Right lobe of liver (tissue), 6 donors: Measurements from ENCODE around the gene DPP6. TPM values are rescaled to one million over a fixed set of nuclear protein-coding genes. Genes with fewer than 3 reads are reported as not detected.

Experiments used
- ATAC-seq, 4 donors: fragments of 200-7000 bp; cut with Tn5 transposase; one replicate each; pipeline ENCODE4 v1.9.1; 2020; ENCODE audit warnings: mild to moderate bottlenecking in 4 of 4, moderate library complexity in 4 of 4
- DNase-seq, 3 donors: peaks; one replicate each; pipeline ENCODE4 v3.0.0-alpha.2; 2020
- H3K27ac ChIP-seq, 3 donors: fragments of 200-600 bp; one replicate each; pipeline ENCODE4 v1.8.0; 2022
- H3K27me3 ChIP-seq, 2 donors: fragments of 200-600 bp; one replicate each; pipeline ENCODE4 v1.8.0; 2022
- H3K36me3 ChIP-seq, 4 donors: fragments of 200-600 bp; sonication (generic) in 1 of 4; one replicate each; pipeline versions ENCODE4 v1.5.1 to v1.8.0; 2017 to 2022; ENCODE audit warnings: control low read depth in 1 of 4
- H3K4me1 ChIP-seq, 4 donors: fragments of 200-600 bp; sonication (generic) in 1 of 4; one replicate each; pipeline versions ENCODE4 v1.5.1 to v1.8.0; 2017 to 2022; ENCODE audit warnings: control low read depth in 1 of 4
- H3K4me3 ChIP-seq, 3 donors: fragments of 200-600 bp; one replicate each; pipeline ENCODE4 v1.8.0; 2022
- H3K9me3 ChIP-seq, 4 donors: fragments of 200-600 bp; sonication (generic) in 1 of 4; one replicate each; pipeline versions ENCODE4 v1.5.1 to v1.8.0; 2017 to 2022; ENCODE audit warnings: control low read depth in 1 of 4
- POLR2A ChIP-seq: fragments of 450-650 bp; IDR thresholded peaks from one replicate; pipeline ENCODE4 v1.6.1; 2017; ENCODE audit warnings: antibody characterized with exemption, mild to moderate bottlenecking
- WGBS: methylation state at CpG from one replicate; pipeline ENCODE4 v1.1.6; 2018; ENCODE audit warnings: low coverage, low lambda C conversion rate; ENCODE audit not compliant: insufficient coverage; ENCODE audit errors: missing lambda C conversion rate; 5-methylcytosine and 5-hydroxymethylcytosine counted together
- intact Hi-C, 2 donors: fragments of 100-400 bp; cut with DNase I; formaldehyde crosslinking; loops; one replicate each; pipeline versions ENCODE4 v1.11.2 to v1.14.1; 2022
- total RNA-seq, 6 experiments: library from RNA; depleted of rRNA in 2 of 6; stranded (reverse); fragments of >200 nt in 2 of 6; fragmentation: NEBNext Ultra II Directional in 3 of 6; extraction: Animal tissue kit (Norgen Biotek cat#: 25700) in 3 of 6; gene quantifications; one replicate each; pipeline versions ENCODE4 v1.1.0 to v1.2.4, GENCODE V29; 2016 to 2023
- TF ChIP-seq, protein P1 (sequence below), 4 donors: fragments of 200-600 bp in 3 of 4; fragments of 450-650 bp in 1 of 4; IDR thresholded peaks; one replicate each; pipeline versions ENCODE4 v1.5.1 to v1.8.0; 2016 to 2022; ENCODE audit warnings: antibody characterized with exemption in 4 of 4, mild to moderate bottlenecking in 2 of 4
- donor health status: DM: no; HTN: yes; CAD: no.
- donor health status: DM: no; HTN: no; CAD: no.
- donor health status: DM: no; HTN: no; CAD: no.
- donor health status: DM: no; HTN: yes; CAD: no.
- donor health status: DM: no; HTN: yes; CAD: no.

Gene DPP6
- total RNA-seq, 6 experiments from 2014 or later: not detected

DNA sequence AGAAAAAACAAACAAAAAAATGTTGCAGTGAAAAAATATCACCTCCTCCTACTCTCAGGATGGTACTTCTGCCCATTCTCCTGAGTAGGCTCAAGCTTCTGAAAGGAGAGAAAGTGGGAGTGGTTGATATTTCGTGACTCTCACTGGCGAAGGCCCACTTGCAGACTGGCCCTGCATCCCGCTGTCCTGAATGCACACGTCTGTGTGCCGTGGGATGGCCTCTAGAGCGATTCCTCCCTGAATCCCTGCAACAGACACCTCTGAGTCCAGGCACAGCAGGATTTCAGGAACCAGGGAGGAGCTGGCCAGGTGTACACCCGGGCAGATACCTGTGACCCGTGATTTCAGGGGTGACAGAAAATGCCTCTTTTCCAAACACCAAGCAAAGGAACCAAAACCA lies 319.2 kb downstream of the DPP6 start:
- Histone ChIP-seq H3K4me1 (no peaks in the 10 kb centered on the region), H3K9me3 (no peaks in the 10 kb centered on the region), H3K4me3 (no peak overlapping the region), H3K36me3 (no peaks in the 10 kb centered on the region), H3K27ac (no peak overlapping the region), H3K27me3 (no peaks in the 10 kb centered on the region)
- no peak for TF ChIP-seq POLR2A
- TF ChIP-seq, protein P1, sequence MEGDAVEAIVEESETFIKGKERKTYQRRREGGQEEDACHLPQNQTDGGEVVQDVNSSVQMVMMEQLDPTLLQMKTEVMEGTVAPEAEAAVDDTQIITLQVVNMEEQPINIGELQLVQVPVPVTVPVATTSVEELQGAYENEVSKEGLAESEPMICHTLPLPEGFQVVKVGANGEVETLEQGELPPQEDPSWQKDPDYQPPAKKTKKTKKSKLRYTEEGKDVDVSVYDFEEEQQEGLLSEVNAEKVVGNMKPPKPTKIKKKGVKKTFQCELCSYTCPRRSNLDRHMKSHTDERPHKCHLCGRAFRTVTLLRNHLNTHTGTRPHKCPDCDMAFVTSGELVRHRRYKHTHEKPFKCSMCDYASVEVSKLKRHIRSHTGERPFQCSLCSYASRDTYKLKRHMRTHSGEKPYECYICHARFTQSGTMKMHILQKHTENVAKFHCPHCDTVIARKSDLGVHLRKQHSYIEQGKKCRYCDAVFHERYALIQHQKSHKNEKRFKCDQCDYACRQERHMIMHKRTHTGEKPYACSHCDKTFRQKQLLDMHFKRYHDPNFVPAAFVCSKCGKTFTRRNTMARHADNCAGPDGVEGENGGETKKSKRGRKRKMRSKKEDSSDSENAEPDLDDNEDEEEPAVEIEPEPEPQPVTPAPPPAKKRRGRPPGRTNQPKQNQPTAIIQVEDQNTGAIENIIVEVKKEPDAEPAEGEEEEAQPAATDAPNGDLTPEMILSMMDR (IDR thresholded peaks at IDR 0.05): no peak
- ATAC-seq: no peak
- intact Hi-C loops: no loop called here
- no peak for DNase-seq
- WGBS: 32% methylated on average over 8 of the region's 8 CpGs

DNA sequence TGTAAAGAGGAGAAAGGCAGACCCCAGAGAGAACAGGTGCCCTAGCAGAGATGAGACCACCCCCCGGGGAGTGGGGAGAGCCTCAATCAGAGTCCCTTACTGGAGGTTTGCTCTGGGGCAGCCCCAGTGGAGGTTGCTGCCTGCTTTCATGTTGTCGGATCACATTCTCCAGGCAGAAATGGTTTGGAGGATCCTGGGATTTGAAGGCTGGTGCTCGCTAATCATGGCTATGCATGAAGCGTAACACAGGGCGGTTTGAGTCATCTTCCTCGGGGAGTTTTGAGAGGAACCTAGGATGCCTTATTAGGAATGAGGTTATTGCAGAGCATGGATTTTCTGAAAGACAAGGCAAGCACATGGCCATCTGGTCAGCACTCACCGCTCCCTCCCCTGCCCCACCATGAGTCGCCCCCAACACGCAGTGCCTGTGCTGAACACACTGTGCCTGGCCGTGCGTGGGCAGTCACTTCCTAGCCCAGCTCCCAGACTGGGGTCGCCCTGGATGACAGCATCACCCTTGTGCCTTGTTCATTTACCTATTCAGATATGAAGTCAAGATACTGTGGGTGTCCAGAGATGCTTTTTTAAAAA lies 319.9 kb downstream of the DPP6 start:
- no peaks in the 10 kb centered on the region for H3K27me3 ChIP-seq
- intact Hi-C loops: no loop called here
- H3K9me3 ChIP-seq: no peaks in the 10 kb centered on the region
- H3K4me3 ChIP-seq: no peak overlapping the region
- TF ChIP-seq, protein P1 (IDR thresholded peaks at IDR 0.05): no peak
- TF ChIP-seq POLR2A: no peak
- DNase-seq (no peak), ATAC-seq (peak in 1 of 4 donors; percentile 40)
- H3K27ac ChIP-seq: no peak overlapping the region
- H3K36me3 ChIP-seq: no peaks in the 10 kb centered on the region
- 48% methylated on average over 3 of the region's 12 CpGs for WGBS
- H3K4me1 ChIP-seq: no peaks in the 10 kb centered on the region

DNA sequence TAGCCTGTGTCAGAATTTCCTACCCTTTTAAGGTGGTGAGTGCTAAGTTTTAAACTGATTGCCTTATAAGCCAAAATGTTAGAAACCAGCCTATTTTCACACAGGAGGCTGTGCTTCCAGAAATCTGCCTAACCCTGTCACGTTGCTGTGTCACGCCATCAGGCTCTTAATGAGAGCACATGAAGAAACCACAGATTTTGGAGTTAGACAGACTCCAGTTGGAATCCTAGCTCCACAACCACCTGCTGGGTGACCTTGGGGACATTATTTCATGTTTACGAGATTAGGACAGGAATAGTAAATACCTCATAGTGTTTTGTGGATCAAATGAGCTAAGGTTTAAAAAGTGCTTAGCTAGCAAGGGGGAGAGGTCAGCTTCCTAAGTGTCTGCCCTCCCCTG lies 321.8 kb downstream of the DPP6 start:
- Histone ChIP-seq H3K4me3 (no peak overlapping the region), H3K36me3 (no peaks in the 10 kb centered on the region), H3K27me3 (no peaks in the 10 kb centered on the region), H3K27ac (no peak overlapping the region), H3K9me3 (no peaks in the 10 kb centered on the region), H3K4me1 (no peaks in the 10 kb centered on the region)
- 54% methylated on average over 3 of the region's 3 CpGs for WGBS
- no peak for DNase-seq
- ATAC-seq: no peak
- TF ChIP-seq POLR2A: no peak
- TF ChIP-seq, protein P1 (IDR thresholded peaks at IDR 0.05): no peak
- intact Hi-C loops: no loop called here

DNA sequence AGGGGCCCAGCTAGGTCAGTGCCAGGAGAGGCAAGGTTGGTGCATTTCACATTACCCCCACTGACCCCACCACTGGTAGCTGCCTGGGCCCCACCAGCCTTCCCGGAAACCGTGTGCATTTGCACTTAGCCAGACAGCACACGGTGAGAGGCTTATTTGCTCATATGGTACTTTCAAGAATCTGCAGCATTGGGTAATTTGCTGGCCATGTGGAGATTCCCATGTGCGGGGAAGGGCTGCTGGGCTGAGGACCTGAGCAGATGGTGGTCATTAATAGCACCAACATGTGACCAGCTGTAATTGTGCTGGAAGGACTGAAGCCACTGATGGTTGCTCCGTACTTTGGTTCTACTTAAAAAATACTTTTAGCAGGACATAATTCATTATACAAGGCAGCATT lies 323.8 kb downstream of the DPP6 start:
- Histone ChIP-seq H3K27me3 (no peaks in the 10 kb centered on the region), H3K4me3 (no peak overlapping the region), H3K27ac (no peak overlapping the region), H3K4me1 (no peaks in the 10 kb centered on the region), H3K9me3 (no peaks in the 10 kb centered on the region), H3K36me3 (no peaks in the 10 kb centered on the region)
- no peak for ATAC-seq
- no peak for DNase-seq
- TF ChIP-seq, protein P1 (IDR thresholded peaks at IDR 0.05): no peak
- no peak for TF ChIP-seq POLR2A
- 94% methylated on average over 3 of the region's 5 CpGs for WGBS
- intact Hi-C loops: no loop called here

DNA sequence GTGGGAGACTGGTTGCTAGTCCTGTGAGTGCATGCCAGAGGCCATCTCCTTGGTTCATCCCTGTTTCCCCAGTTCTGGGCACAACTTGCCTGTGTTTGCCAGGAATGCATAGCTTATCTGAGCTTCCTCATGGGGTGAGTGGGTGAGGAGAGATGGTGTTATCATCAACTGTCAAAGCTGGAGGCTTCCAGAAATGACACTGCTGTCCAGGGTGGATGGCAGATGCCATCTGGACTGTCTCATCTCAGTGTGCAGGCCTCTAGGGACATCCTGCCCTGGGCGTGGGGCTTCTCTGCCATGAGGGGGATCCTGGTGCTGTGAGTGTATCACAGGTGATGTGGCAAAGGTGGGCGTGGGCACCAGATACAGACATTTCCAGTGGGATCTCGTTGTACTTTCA lies 328.6 kb downstream of the DPP6 start:
- TF ChIP-seq, protein P1 (IDR thresholded peaks at IDR 0.05): no peak
- no peak for TF ChIP-seq POLR2A
- Histone ChIP-seq H3K4me3 (no peak overlapping the region), H3K36me3 (no peaks in the 10 kb centered on the region), H3K27me3 (no peaks in the 10 kb centered on the region), H3K4me1 (no peaks in the 10 kb centered on the region), H3K27ac (no peak overlapping the region), H3K9me3 (no peaks in the 10 kb centered on the region)
- no peak for DNase-seq
- intact Hi-C loops: no loop called here
- no peak for ATAC-seq
- no CpG with 5 or more reads among the region's 3 CpGs for WGBS
